Neural cell (in vitro differentiated cells): ENCODE data around the gene ACTN2. TPM values are rescaled to one million over a fixed set of nuclear protein-coding genes. Genes with fewer than 3 reads are reported as not detected.
A peak's percentile ranks its signal among the peaks of the same experiment; 100 is the strongest.

Experiments used
- H2AFZ ChIP-seq: fragments of 200-600, 300-800 bp; sonication (generic), shearing (Covaris generic); 2 replicates; pipeline ENCODE4 v1.6.0; 2014; ENCODE audit warnings: low read depth, mild to moderate bottlenecking, antibody characterized with exemption, low read length, moderate library complexity
- H3F3A ChIP-seq: fragments of 200-600 bp; shearing (Covaris generic); 2 replicates; pipeline ENCODE4 v1.6.1; 2016; ENCODE audit warnings: mild to moderate bottlenecking, moderate library complexity, mixed read lengths, antibody characterized with exemption, low read length; ENCODE audit not compliant: insufficient read depth, poor library complexity, severe bottlenecking
- H3K27ac ChIP-seq: fragments of 200-600, 300-800 bp; sonication (generic), shearing (Covaris generic); 2 replicates; pipeline ENCODE4 v1.5.1; 2014; ENCODE audit warnings: mild to moderate bottlenecking, low read length, moderate library complexity
- H3K27me3 ChIP-seq: fragments of 300-800, 200-600 bp; sonication (generic), shearing (Covaris generic); 2 replicates; pipeline ENCODE4 v1.6.0; 2014; ENCODE audit warnings: mild to moderate bottlenecking, low read depth, low read length, moderate library complexity; ENCODE audit not compliant: insufficient read depth
- H3K36me3 ChIP-seq: fragments of 300-800, 200-600 bp; sonication (generic), shearing (Covaris generic); 2 replicates; pipeline ENCODE4 v1.5.1; 2014; ENCODE audit warnings: mild to moderate bottlenecking, antibody characterized with exemption, low read length, moderate library complexity; ENCODE audit not compliant: insufficient read depth
- H3K4me2 ChIP-seq: fragments of 300-800, 200-600 bp; sonication (generic), shearing (Covaris generic); 2 replicates; pipeline ENCODE4 v1.6.0; 2014; ENCODE audit warnings: mild to moderate bottlenecking, low read length
- H3K4me3 ChIP-seq: fragments of 300-800, 200-600 bp; sonication (generic), shearing (Covaris generic); 2 replicates; pipeline ENCODE4 v1.5.1; 2014; ENCODE audit warnings: mild to moderate bottlenecking, low read length, moderate library complexity
- H3K79me2 ChIP-seq: fragments of 200-600 bp; shearing (Covaris generic); replicated peaks from 2 replicates; pipeline ENCODE4 v1.6.0; 2014; ENCODE audit warnings: mild to moderate bottlenecking, low read length, moderate library complexity; ENCODE audit not compliant: insufficient read depth
- H3K9ac ChIP-seq: fragments of 300-800, 200-600 bp; sonication (generic), shearing (Covaris generic); 2 replicates; pipeline ENCODE4 v1.6.1; 2016; ENCODE audit warnings: mild to moderate bottlenecking, low read length, mixed read lengths
- H3K9me2 ChIP-seq: fragments of 200-600 bp; shearing (Covaris generic); 2 replicates; pipeline ENCODE4 v1.6.1; 2016; ENCODE audit warnings: mild to moderate bottlenecking, low read length, mixed read lengths; ENCODE audit not compliant: insufficient read depth
- H3K9me3 ChIP-seq: fragments of 200-600, 300-800 bp; sonication (generic), shearing (Covaris generic); 2 replicates; pipeline ENCODE4 v1.6.1; 2016; ENCODE audit warnings: mild to moderate bottlenecking, mixed run types, low read length, moderate library complexity, mixed read lengths
- H4K20me1 ChIP-seq: fragments of 200-600 bp; shearing (Covaris generic); 2 replicates; pipeline ENCODE4 v1.6.1; 2016; ENCODE audit warnings: mild to moderate bottlenecking, mixed run types; ENCODE audit not compliant: insufficient read depth
- EP300 ChIP-seq: fragments of 450-650 bp; conservative IDR thresholded peaks from 2 replicates; pipeline ENCODE4 v1.6.1; 2014; ENCODE audit warnings: antibody characterized with exemption, mild to moderate bottlenecking, moderate library complexity; ENCODE audit not compliant: poor library complexity, severe bottlenecking
- EZH2 ChIP-seq: fragments of 200-600, 300-800 bp; shearing (Covaris generic), sonication (generic); IDR thresholded peaks from 2 replicates; pipeline ENCODE4 v1.6.1; 2014; ENCODE audit warnings: antibody characterized with exemption, low read length, borderline replicate concordance, mild to moderate bottlenecking; ENCODE audit not compliant: insufficient read depth, poor library complexity, severe bottlenecking
- RAD21 ChIP-seq: fragments of 450-650 bp; conservative IDR thresholded peaks from 2 replicates; pipeline ENCODE4 v1.6.1; 2014; ENCODE audit warnings: antibody characterized with exemption, mild to moderate bottlenecking, moderate library complexity
- REST ChIP-seq: IDR thresholded peaks from 2 replicates; pipeline ENCODE4 v1.6.1; 2012; ENCODE audit warnings: borderline replicate concordance
- SMC3 ChIP-seq: fragments of 450-650 bp; conservative IDR thresholded peaks from 2 replicates; pipeline ENCODE4 v1.6.1; 2014; ENCODE audit warnings: antibody characterized with exemption, mild to moderate bottlenecking, moderate library complexity; ENCODE audit not compliant: poor library complexity
- TAF1 ChIP-seq: IDR thresholded peaks from 2 replicates; pipeline ENCODE4 v1.6.1; 2012; ENCODE audit warnings: low read depth
- polyA plus RNA-seq: library from polyadenylated mRNA; depleted of rRNA; stranded (reverse); fragments of >200 nt; gene quantifications from 2 replicates; pipeline ENCODE4 v1.2.3, GENCODE V29; 2014

The ACTN2 gene
- polyA plus RNA-seq, 1 donor from 2014 or later: 6.1 TPM

GRCh38 chr1:236685205-236685916, 938 bp upstream of the ACTN2 start:
- no peaks in the 10 kb centered on the region for H3K9me2 ChIP-seq
- H3K4me3 ChIP-seq: no peak overlapping the region
- TF ChIP-seq SMC3: no peak
- no peak for TF ChIP-seq REST
- no peak for TF ChIP-seq EP300
- TF ChIP-seq TAF1: no peak
- no peaks in the 10 kb centered on the region for H3K9me3 ChIP-seq
- no peaks in the 10 kb centered on the region for H4K20me1 ChIP-seq
- no peaks in the 10 kb centered on the region for H3K79me2 ChIP-seq
- peaks cover 5% of the 10 kb centered on the region for H3F3A ChIP-seq
- peaks cover 16% of the 10 kb centered on the region for H3K27me3 ChIP-seq
- no peak overlapping the region for H3K9ac ChIP-seq
- H3K4me2 ChIP-seq: no peak overlapping the region
- no peak overlapping the region for H3K27ac ChIP-seq
- H2AFZ ChIP-seq: no peak overlapping the region
- no peaks in the 10 kb centered on the region for H3K36me3 ChIP-seq

GRCh38 chr1:236686815-236687160, 489 bp downstream of the ACTN2 start:
- TF ChIP-seq REST (no peak), RAD21 (no peak), SMC3 (no peak), EP300 (no peak), EZH2 (no peak)
- H3K9me3 ChIP-seq: no peaks in the 10 kb centered on the region
- peaks cover 5% of the 10 kb centered on the region for H3F3A ChIP-seq
- peak overlapping the region; percentile 62 for H3K4me3 ChIP-seq
- no peaks in the 10 kb centered on the region for H4K20me1 ChIP-seq
- no peaks in the 10 kb centered on the region for H3K9me2 ChIP-seq
- no peaks in the 10 kb centered on the region for H3K79me2 ChIP-seq
- H3K36me3 ChIP-seq: no peaks in the 10 kb centered on the region
- peak overlapping the region; percentile 33 for H2AFZ ChIP-seq
- H3K9ac ChIP-seq: peak overlapping the region; percentile 49
- H3K4me2 ChIP-seq: peak overlapping the region; percentile 39
- H3K27ac ChIP-seq: no peak overlapping the region
- H3K27me3 ChIP-seq: peaks cover 16% of the 10 kb centered on the region
